Measurements from ENCODE around the gene GABRA4. TPM values are rescaled to one million over a fixed set of nuclear protein-coding genes. Genes with fewer than 3 reads are reported as not detected.

Gene GABRA4
- total RNA-seq, 1 donor, result not detected

- no peak for DNase-seq (ENCODE audit: insufficient read length, low spot score, missing footprints)
Observed at GRCh38 chr4:47017081-47017480, 23.7 kb upstream of the GABRA4 start.

GRCh38 chr4:47013373-47013772 is 20.0 kb upstream of the GABRA4 start:
- no peak overlapping the region for H2AFZ ChIP-seq (ENCODE audit: low read length)
- H3K79me2 ChIP-seq (ENCODE audit: insufficient read depth, low read length), result no peaks in the 10 kb centered on the region
- H3K36me3 ChIP-seq (ENCODE audit: insufficient read depth, low read length), result no peaks in the 10 kb centered on the region
- H3K4me2 ChIP-seq (ENCODE audit: insufficient read depth, low read length), result no peak overlapping the region
- no peak for DNase-seq (ENCODE audit: insufficient read length, low spot score, missing footprints)
- H3K27me3 ChIP-seq (ENCODE audit: insufficient read depth, low read length), result no peaks in the 10 kb centered on the region
- no peak overlapping the region for H3K4me3 ChIP-seq (ENCODE audit: insufficient read depth, low read length)
- no peak for TF ChIP-seq CTCF (IDR thresholded peaks at IDR 0.05; ENCODE audit: extremely low read depth, low read depth, low read length)
- no peaks in the 10 kb centered on the region for H4K20me1 ChIP-seq (ENCODE audit: insufficient read depth, low read length)
- peaks cover 13% of the 10 kb centered on the region for H3K4me1 ChIP-seq (ENCODE audit: insufficient read depth, low read length)
- H3K9me3 ChIP-seq (ENCODE audit: low read depth, low read length), result no peaks in the 10 kb centered on the region
- H3K27ac ChIP-seq (ENCODE audit: low read depth, low read length), result no peak overlapping the region

More at GRCh38 chr4:47017081-47017480, 23.7 kb upstream of the GABRA4 start:
- no peak overlapping the region for H2AFZ ChIP-seq (ENCODE audit: low read length)
- no peaks in the 10 kb centered on the region for H4K20me1 ChIP-seq (ENCODE audit: insufficient read depth, low read length)
- H3K27me3 ChIP-seq (ENCODE audit: insufficient read depth, low read length), result no peaks in the 10 kb centered on the region
- TF ChIP-seq CTCF (IDR thresholded peaks at IDR 0.05; ENCODE audit: extremely low read depth, low read depth, low read length), result no peak
- no peaks in the 10 kb centered on the region for H3K79me2 ChIP-seq (ENCODE audit: insufficient read depth, low read length)
- peaks cover 15% of the 10 kb centered on the region for H3K4me1 ChIP-seq (ENCODE audit: insufficient read depth, low read length)
- peak overlapping the region; percentile 41 for H3K27ac ChIP-seq (ENCODE audit: low read depth, low read length)
- H3K36me3 ChIP-seq (ENCODE audit: insufficient read depth, low read length), result no peaks in the 10 kb centered on the region
- no peaks in the 10 kb centered on the region for H3K9me3 ChIP-seq (ENCODE audit: low read depth, low read length)
- H3K4me2 ChIP-seq (ENCODE audit: insufficient read depth, low read length), result no peak overlapping the region
- no peak overlapping the region for H3K4me3 ChIP-seq (ENCODE audit: insufficient read depth, low read length)

- Histone ChIP-seq H4K20me1 (ENCODE audit: insufficient read depth, low read length) (no peaks in the 10 kb centered on the region), H3K36me3 (ENCODE audit: insufficient read depth, low read length) (no peaks in the 10 kb centered on the region), H2AFZ (ENCODE audit: low read length) (no peak overlapping the region), H3K4me3 (ENCODE audit: insufficient read depth, low read length) (no peak overlapping the region), H3K4me1 (ENCODE audit: insufficient read depth, low read length) (peaks cover 8% of the 10 kb centered on the region), H3K9me3 (ENCODE audit: low read depth, low read length) (no peaks in the 10 kb centered on the region), H3K79me2 (ENCODE audit: insufficient read depth, low read length) (no peaks in the 10 kb centered on the region), H3K4me2 (ENCODE audit: insufficient read depth, low read length) (no peak overlapping the region), H3K27me3 (ENCODE audit: insufficient read depth, low read length) (no peaks in the 10 kb centered on the region), H3K27ac (ENCODE audit: low read depth, low read length) (no peak overlapping the region)
- TF ChIP-seq CTCF (IDR thresholded peaks at IDR 0.05; ENCODE audit: extremely low read depth, low read depth, low read length), result no peak
- no peak for DNase-seq (ENCODE audit: insufficient read length, low spot score, missing footprints)
Observed at GRCh38 chr4:47012676-47013075, 19.3 kb upstream of the GABRA4 start.

- Histone ChIP-seq H4K20me1 (ENCODE audit: insufficient read depth, low read length) (no peaks in the 10 kb centered on the region), H3K4me3 (ENCODE audit: insufficient read depth, low read length) (no peak overlapping the region), H3K4me1 (ENCODE audit: insufficient read depth, low read length) (no peaks in the 10 kb centered on the region), H3K79me2 (ENCODE audit: insufficient read depth, low read length) (no peaks in the 10 kb centered on the region), H3K27me3 (ENCODE audit: insufficient read depth, low read length) (no peaks in the 10 kb centered on the region), H2AFZ (ENCODE audit: low read length) (peak overlapping the region; percentile 75), H3K9me3 (ENCODE audit: low read depth, low read length) (no peaks in the 10 kb centered on the region), H3K27ac (ENCODE audit: low read depth, low read length) (no peak overlapping the region), H3K4me2 (ENCODE audit: insufficient read depth, low read length) (peak overlapping the region; percentile 2), H3K36me3 (ENCODE audit: insufficient read depth, low read length) (no peaks in the 10 kb centered on the region)
- DNase-seq (ENCODE audit: insufficient read length, low spot score, missing footprints), result no peak
- TF ChIP-seq CTCF (IDR thresholded peaks at IDR 0.05; ENCODE audit: extremely low read depth, low read depth, low read length), result no peak
Observed at GRCh38 chr4:47010912-47011446, 17.6 kb upstream of the GABRA4 start.
